ENCODE measurements around the gene SP2. TPM values are rescaled to one million over a fixed set of nuclear protein-coding genes. Genes with fewer than 3 reads are reported as not detected.

SP2 gene
- total RNA-seq, 4 donors from 2014 or later = 7.1 to 14.1 (median 12.3) TPM

- no peaks in the 10 kb centered on the region for H3K36me3 ChIP-seq
- no peak for DNase-seq
- H3K27ac ChIP-seq = no peak overlapping the region
- H3K4me3 ChIP-seq (replicated peaks in 1 of 3) = no peak overlapping the region
- no peak for TF ChIP-seq CTCF (IDR thresholded peaks at IDR 0.05)
- TF ChIP-seq POLR2A (IDR thresholded peaks at IDR 0.05) = no peak
- intact Hi-C loops (cut with DNase I) = no loop called here
- H3K9me3 ChIP-seq = no peaks in the 10 kb centered on the region
- no peaks in the 10 kb centered on the region for H3K4me1 ChIP-seq
- 41 to 45% methylated on average over 1 of the region's 1 CpG for WGBS, 2 donors
- H3K27me3 ChIP-seq = no peaks in the 10 kb centered on the region
Observed at GRCh38 chr17:47870056-47870455, 26.0 kb upstream of the SP2 start.

GRCh38 chr17:47871048-47871447 is 25.0 kb upstream of the SP2 start:
- DNase-seq = no peak
- H3K9me3 ChIP-seq = no peaks in the 10 kb centered on the region
- no peaks in the 10 kb centered on the region for H3K27me3 ChIP-seq
- H3K4me3 ChIP-seq (replicated peaks in 1 of 3) = no peak overlapping the region
- no peaks in the 10 kb centered on the region for H3K4me1 ChIP-seq
- intact Hi-C loops (cut with DNase I) = no loop called here
- TF ChIP-seq CTCF (IDR thresholded peaks at IDR 0.05) = no peak
- no peak for TF ChIP-seq POLR2A (IDR thresholded peaks at IDR 0.05)
- H3K27ac ChIP-seq = no peak overlapping the region
- H3K36me3 ChIP-seq = no peaks in the 10 kb centered on the region

- Histone ChIP-seq H3K27ac (no peak overlapping the region), H3K36me3 (no peaks in the 10 kb centered on the region), H3K9me3 (no peaks in the 10 kb centered on the region), H3K27me3 (no peaks in the 10 kb centered on the region), H3K4me1 (no peaks in the 10 kb centered on the region), H3K4me3 (replicated peaks in 1 of 3) (no peak overlapping the region)
- TF ChIP-seq CTCF (IDR thresholded peaks at IDR 0.05) (no peak), POLR2A (IDR thresholded peaks at IDR 0.05) (no peak)
- no peak for DNase-seq
- 26 to 47% methylated on average over 20 to 28 of the region's 29 CpGs for WGBS, 2 donors
- intact Hi-C loops (cut with DNase I) = no loop called here
Observed at GRCh38 chr17:47872019-47872650, 23.9 kb upstream of the SP2 start.

GRCh38 chr17:47872651-47873161 is 23.3 kb upstream of the SP2 start:
- intact Hi-C loops (cut with DNase I) = no loop called here
- Histone ChIP-seq H3K9me3 (no peaks in the 10 kb centered on the region), H3K4me1 (no peaks in the 10 kb centered on the region), H3K36me3 (no peaks in the 10 kb centered on the region), H3K27ac (no peak overlapping the region), H3K27me3 (no peaks in the 10 kb centered on the region), H3K4me3 (replicated peaks in 1 of 3) (no peak overlapping the region)
- no peak for TF ChIP-seq CTCF (IDR thresholded peaks at IDR 0.05)
- TF ChIP-seq POLR2A (IDR thresholded peaks at IDR 0.05) = no peak
- 30 to 52% methylated on average over 7 to 14 of the region's 15 CpGs for WGBS, 2 donors
- no peak for DNase-seq

GRCh38 chr17:47873200-47874090 is 22.6 kb upstream of the SP2 start:
- intact Hi-C loops (cut with DNase I) = no loop called here
- no peaks in the 10 kb centered on the region for H3K36me3 ChIP-seq
- 55 to 61% methylated on average over 4 of the region's 4 CpGs for WGBS, 2 donors
- H3K27me3 ChIP-seq = no peaks in the 10 kb centered on the region
- no peak overlapping the region for H3K27ac ChIP-seq
- no peaks in the 10 kb centered on the region for H3K9me3 ChIP-seq
- no peak overlapping the region for H3K4me3 ChIP-seq (replicated peaks in 1 of 3)
- TF ChIP-seq POLR2A (IDR thresholded peaks at IDR 0.05) (no peak), CTCF (IDR thresholded peaks at IDR 0.05) (no peak)
- DNase-seq = no peak
- no peaks in the 10 kb centered on the region for H3K4me1 ChIP-seq

Data from thyroid gland (tissue), 4 donors.